G401.6 (cell line): ENCODE measurements around the gene PPAN.

ENCODE experiments used
- FAIRE-seq: peaks from 2 replicates; lab custom pipeline; 2012; peaks lifted over from hg19 to GRCh38; lab: Jason Lieb, UNC

PPAN gene

GRCh38 chr19:10142701-10143375 is 36.7 kb downstream of the PPAN start:
- no peak for FAIRE-seq

DNA sequence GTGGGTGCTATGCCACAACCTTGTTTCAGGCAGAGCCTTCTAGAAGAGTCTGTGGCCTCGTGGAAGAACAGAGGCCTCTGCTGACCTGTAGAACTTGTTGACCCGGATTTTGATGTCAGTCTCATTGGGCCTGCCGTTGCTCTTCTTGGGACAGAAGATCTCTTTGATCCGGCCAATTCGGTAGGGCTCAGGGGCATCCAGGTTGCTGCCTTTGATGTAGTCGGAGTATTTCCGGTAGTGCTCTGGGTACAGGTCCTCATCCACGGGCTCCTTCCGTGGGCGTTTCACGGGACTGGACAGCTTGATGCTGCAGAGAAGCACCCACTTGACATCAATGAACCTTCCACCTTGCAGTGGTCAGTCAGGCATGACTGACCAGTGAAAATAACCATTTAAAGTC is 37.5 kb downstream of the PPAN start:
- no peak for FAIRE-seq

DNA sequence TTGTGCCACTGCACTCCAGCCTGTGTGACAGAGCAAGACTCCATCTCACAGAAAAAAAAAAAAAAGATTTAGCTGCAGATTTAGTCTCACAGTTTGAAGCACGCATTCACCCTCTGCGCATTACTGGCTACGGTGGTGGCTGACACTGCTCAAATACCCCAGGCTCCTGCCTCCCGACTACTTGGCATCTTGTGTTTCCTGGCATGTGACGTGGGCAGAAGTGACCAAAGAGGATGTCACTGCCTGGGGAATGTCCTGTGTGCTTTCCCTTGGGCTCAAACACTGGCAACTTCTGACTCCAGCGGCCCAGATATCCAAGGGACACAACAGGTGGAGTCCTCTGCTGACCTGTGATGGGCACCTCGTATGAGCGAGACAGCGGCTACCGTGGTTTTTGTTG is 38.2 kb downstream of the PPAN start:
- FAIRE-seq = no peak

DNA sequence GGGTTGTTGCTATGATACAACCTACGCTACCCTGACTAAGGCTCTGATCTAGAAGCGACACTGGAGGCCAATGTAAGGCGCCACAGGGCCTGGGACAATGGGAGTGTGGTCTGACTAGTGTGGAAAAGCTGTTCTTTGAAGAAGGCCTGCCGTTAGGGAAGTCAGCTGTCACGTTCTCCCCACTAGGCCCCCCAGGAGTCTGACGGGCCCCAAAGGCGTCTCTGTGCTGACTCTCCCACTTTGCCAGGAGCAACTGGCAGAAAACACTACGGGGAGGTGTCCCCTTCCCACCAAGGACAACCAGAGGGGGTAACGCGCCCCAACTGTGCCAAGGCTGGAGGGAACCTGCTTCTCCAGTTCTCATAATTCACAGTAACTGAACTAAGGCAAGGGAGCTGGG is 38.9 kb downstream of the PPAN start:
- no peak for FAIRE-seq

DNA sequence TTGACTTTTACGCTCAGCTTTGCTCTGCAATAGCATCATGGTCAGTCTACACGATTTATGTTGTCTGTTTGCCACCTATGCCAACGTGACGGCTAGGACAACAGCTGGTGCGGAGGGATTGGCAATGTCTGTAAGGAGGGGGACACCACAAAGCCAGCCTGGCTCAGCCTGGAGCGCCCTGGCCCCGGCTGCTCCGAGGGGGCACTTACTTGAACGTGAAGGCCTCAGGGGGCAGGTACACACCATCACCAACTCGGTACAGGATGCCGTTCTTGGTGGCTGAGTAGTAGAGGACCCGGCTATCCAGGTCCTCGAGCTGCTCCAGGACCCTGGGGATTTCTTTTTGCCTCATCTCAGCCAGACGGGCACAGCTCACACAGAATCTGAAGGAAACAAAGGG is 40.0 kb downstream of the PPAN start:
- no peak for FAIRE-seq

GRCh38 chr19:10149427-10149826 is 43.3 kb downstream of the PPAN start:
- FAIRE-seq = no peak

DNA sequence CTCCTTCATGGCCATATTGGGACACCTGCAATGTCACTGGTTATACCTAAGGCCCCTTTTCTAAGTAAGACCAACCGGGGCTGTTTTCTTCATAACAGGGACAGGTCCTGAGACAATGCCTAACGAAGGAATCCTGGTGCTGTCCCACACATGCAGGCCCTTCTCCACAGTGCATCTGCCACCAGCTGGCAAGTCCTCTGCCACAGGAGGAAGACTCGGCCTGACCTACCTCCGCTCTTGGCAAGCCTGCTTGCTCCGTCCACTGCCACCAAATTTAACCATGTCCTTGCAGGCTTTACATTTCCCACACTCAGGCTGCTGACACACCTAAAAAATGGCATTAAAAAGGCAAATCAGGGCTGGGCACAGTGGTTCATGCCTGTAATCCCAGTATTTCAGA is 45.4 kb downstream of the PPAN start:
- no peak for FAIRE-seq

- no peak for FAIRE-seq
Measured at GRCh38 chr19:10152100-10152499, 45.9 kb downstream of the PPAN start.

- FAIRE-seq = no peak
Measured at GRCh38 chr19:10155839-10156238, 49.7 kb downstream of the PPAN start.

DNA sequence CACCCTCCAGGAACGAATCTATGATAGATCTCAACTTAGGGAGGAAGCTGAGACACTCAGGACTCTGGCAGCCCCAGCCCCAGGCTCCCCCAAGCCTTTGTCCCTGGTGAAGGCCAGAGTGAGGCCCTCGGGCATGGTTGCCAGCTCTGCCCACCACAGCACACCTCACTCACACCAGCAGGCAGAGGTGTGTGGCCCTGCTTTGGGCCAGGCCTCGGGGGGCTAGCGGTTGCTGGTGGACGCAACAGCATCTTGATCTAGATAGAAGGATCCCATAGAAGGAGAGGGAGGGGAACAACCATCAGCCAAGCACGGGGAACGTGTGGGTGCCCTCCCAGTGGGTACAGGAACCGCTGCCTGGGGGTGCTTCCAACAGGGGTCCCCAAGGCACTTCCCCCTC is 51.9 kb downstream of the PPAN start:
- no peak for FAIRE-seq

- no peak for FAIRE-seq
Measured at GRCh38 chr19:10158485-10158884, 52.3 kb downstream of the PPAN start.

GRCh38 chr19:10159610-10160009 is 53.4 kb downstream of the PPAN start:
- no peak for FAIRE-seq
